Measurements from ENCODE around the gene ACTA2.

Gene ACTA2

GRCh38 chr10:88964360-88964759, 11.8 kb upstream of the ACTA2 start:
- H3K4me3 ChIP-seq (ENCODE audit: low read depth, low read length), result no peak overlapping the region
- TF ChIP-seq CTCF (IDR thresholded peaks at IDR 0.05; ENCODE audit: borderline replicate concordance, insufficient read depth, low read depth, low read length), result no peak

DNA sequence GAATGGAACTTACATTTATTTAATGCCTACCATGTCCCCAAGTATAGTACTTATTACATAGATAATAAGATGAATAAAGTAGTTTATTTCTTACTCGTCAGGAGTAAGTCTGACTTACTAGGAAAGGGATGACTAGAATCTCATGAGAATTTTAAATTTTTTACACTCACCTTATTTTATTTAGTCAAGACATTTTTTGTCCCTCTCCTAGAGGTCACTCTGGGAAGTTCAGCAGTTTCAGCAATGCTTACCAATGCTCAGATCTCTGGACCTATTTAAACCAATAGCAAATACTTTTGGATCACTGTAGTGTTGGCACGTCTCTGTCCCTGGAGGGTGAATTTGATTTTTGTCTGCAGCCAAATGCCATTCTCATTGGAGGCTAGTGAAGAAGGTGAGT, 10.7 kb upstream of the ACTA2 start:
- TF ChIP-seq CTCF (IDR thresholded peaks at IDR 0.05; ENCODE audit: borderline replicate concordance, insufficient read depth, low read depth, low read length), result no peak

DNA sequence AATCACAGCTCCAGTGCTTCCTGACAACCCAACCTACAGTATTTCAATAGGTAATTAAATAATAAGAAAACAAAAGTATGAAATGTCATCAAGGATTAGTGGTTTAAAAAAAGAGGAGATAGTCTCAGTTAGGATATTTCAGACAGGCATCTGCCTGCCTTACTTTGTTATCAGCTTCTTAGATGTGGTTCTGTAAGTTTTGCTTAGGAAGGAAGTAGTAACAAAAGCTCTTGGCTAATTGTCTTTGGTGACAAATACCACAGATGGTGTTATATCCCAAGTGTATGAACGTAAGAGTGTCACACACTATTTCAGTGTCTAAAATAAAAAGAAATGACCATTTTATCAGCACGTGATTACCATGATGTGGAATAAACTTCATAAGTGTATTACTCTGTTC, 9.8 kb upstream of the ACTA2 start:
- no peak overlapping the region for H3K4me3 ChIP-seq (ENCODE audit: low read depth, low read length)
- TF ChIP-seq CTCF (IDR thresholded peaks at IDR 0.05; ENCODE audit: borderline replicate concordance, insufficient read depth, low read depth, low read length), result no peak

More for the DNA sequence above, 10.7 kb upstream of the ACTA2 start:
- no peak overlapping the region for H3K4me3 ChIP-seq (ENCODE audit: low read depth, low read length)

DNA sequence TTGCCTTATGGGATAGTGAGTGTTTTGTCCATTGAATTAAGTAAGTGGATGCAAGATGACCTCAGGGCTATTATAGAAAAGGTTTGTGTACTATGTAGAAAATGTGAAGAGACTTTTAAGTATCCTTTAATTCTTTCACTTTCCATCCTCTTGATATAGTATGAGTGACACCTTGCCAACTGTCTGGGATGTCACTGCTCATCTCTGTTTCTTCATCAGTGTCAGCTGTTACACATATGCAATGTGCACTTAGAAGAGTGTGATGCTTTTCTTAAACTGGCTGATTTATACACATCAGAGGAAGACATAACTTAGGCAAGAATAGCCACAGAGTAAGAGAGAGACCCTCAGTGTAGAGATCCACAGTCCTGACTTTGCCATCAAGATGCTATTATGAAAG, 8.7 kb upstream of the ACTA2 start:
- TF ChIP-seq CTCF (IDR thresholded peaks at IDR 0.05; ENCODE audit: borderline replicate concordance, insufficient read depth, low read depth, low read length), result no peak
- no peak overlapping the region for H3K4me3 ChIP-seq (ENCODE audit: low read depth, low read length)

DNA sequence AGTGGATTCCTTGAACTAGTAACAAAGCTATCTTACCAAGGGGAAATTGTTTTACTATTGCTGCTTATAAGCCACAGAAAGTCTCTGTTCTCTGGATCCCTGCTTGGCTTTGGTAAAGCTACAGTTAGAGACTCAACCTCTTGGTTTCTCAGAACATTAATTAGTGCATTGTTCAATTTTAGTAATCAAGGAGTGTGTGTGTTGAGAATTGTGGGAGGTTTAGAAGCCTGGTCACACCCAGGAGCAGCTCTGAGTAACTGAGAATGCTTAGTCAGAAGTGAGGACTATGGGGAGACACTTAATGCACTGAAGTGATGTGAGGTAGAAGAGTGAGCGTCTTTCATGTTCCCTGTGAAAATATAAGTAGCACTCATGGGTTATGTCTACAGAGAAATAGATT, 8.2 kb upstream of the ACTA2 start:
- TF ChIP-seq CTCF (IDR thresholded peaks at IDR 0.05; ENCODE audit: borderline replicate concordance, insufficient read depth, low read depth, low read length), result no peak
- no peak overlapping the region for H3K4me3 ChIP-seq (ENCODE audit: low read depth, low read length)

DNA sequence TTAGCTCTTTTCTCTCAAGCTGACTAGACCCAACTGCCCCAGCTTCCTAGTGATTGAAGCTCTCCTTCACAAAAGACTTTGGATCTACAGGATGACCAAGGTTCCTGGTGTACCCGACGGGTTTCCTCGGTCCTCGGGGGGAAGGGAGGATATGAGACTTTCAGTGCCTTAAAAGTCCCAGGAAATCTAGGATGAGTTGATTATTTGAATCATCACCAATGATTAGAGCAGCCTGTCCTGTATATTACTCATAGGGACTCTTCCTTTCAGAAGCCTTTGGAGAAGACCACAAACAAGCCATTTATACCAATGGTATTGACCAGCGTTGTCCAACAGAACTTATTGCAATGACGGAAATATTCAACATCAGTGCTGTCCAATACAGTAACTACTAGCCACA, 6.1 kb upstream of the ACTA2 start:
- no peak overlapping the region for H3K4me3 ChIP-seq (ENCODE audit: low read depth, low read length)
- no peak for TF ChIP-seq CTCF (IDR thresholded peaks at IDR 0.05; ENCODE audit: borderline replicate concordance, insufficient read depth, low read depth, low read length)

- no peak for TF ChIP-seq CTCF (IDR thresholded peaks at IDR 0.05; ENCODE audit: borderline replicate concordance, insufficient read depth, low read depth, low read length)
Observed at GRCh38 chr10:88957381-88957780, 4.8 kb upstream of the ACTA2 start.

More at GRCh38 chr10:88957381-88957780, 4.8 kb upstream of the ACTA2 start:
- no peak overlapping the region for H3K4me3 ChIP-seq (ENCODE audit: low read depth, low read length)
